ENCODE data around the gene EIF5A2.
A peak's percentile ranks its signal among the peaks of the same experiment; 100 is the strongest.
"Not testable (repeated sequence)": the region's sequence is repeated elsewhere in the genome, so short reads cannot be mapped to it uniquely, and the experiment has no call there.

The EIF5A2 gene

GRCh38 chr3:170908235-170909116, at the start of gene EIF5A2:
Gene EIF5A2 (minus strand): TSS chr3:170908637. CDS start chr3:170907806, 831 bp downstream.
- peak; percentile 93 for DNase-seq (ENCODE audit: low spot score)

DNA sequence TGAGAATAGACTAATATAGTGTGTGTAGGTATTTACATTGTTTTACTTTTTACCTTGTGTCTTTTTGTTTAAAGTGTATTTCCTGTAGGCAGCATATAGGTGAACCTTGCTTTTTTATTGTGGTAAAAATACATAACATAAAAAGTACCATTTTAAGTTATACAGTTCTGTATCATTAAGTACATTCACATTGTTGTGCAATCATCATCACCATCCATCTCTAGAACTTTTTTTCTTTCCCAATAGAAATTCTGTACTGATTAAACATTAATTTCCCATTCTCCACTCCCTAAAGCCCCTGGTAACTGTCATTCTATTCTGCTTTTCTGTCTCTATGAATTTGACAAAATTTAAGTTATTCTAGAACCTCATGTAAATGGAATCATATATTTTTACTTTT, 48.2 kb upstream of the EIF5A2 start:
- no peak for DNase-seq (ENCODE audit: low spot score)

GRCh38 chr3:170953736-170954135, 45.3 kb upstream of the EIF5A2 start:
- no peak for DNase-seq (ENCODE audit: low spot score)

DNA sequence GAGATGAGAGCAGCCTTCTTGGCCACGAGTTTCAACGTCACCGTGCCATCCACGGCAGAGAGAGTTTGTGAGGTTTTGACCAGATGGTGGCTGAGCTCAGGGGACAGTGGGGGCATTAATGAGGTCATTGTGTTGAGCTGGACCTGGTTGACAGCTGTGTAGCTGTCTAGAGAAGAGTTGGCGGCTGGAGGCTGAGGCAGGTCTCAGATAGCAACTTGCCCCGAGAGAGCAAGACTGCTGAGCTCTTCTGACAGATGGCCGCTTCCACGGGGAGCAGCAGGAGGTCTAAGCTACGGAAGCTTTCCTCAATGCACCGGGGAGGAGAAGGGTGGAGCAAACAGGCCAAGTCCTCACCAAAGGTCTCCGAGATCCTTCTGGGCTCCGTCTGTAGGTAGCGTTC, 44.8 kb upstream of the EIF5A2 start:
- DNase-seq (ENCODE audit: low spot score) = no peak

- no peak for DNase-seq (ENCODE audit: low spot score)
Observed at GRCh38 chr3:170949211-170949610, 40.8 kb upstream of the EIF5A2 start.

- no peak for DNase-seq (ENCODE audit: low spot score)
Observed at GRCh38 chr3:170947018-170947769, 38.8 kb upstream of the EIF5A2 start.

DNA sequence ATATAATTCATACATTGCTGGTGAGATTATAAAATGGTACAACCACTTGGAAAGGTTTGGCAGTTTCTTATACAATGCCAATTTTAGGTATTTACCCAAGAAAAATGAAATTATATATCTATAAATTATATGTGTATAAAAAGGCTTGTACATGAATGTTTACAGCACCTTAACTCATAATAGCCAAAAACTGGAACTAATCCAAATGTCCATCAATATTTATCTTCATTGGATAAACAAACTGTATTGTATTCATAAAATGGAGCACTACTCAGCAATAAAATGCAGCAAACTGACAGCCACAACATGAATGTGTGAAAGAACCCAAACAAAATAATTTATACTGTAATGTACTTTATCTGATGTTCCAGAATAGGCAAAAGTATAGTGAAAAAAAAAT, 33.6 kb upstream of the EIF5A2 start:
- DNase-seq (ENCODE audit: low spot score) = no peak

DNA sequence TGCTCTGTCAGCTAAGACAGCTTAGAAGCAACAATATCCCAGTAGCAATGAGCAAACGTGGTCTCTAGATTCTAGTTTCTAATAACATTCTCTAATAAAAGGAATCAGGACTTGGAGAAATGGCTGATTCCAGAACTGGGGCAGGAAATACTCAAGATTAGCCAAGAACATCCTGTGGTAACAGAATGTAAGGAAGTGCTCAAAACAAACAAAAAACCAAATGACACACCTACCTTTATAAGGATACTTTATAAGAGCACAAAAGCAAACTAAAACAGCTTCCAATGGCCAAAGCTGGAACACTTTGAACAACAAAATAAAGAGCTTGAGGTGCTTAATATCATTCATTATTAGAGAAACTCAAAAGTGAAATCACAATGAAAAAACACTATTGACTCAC, 33.1 kb upstream of the EIF5A2 start:
- DNase-seq (ENCODE audit: low spot score) = no peak

DNA sequence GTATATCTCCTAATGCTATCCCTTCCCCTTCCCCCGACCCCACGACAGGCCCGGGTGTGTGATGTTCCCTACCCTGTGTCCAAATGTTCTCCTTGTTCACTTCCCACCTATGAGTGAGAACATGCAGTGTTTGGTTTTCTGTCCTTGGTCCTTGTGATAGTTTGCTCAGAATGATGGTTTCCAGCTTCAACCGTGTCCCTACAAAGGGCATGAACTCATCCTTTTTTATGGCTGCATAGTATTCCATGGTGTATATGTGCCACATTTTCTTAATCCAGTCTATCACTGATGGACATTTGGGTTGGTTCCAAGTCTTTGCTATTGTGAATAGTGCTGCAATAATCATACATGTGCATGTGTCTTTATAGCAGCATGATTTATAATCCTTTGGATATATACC, 24.6 kb upstream of the EIF5A2 start:
- DNase-seq (ENCODE audit: low spot score) = not testable (repeated sequence)

DNA sequence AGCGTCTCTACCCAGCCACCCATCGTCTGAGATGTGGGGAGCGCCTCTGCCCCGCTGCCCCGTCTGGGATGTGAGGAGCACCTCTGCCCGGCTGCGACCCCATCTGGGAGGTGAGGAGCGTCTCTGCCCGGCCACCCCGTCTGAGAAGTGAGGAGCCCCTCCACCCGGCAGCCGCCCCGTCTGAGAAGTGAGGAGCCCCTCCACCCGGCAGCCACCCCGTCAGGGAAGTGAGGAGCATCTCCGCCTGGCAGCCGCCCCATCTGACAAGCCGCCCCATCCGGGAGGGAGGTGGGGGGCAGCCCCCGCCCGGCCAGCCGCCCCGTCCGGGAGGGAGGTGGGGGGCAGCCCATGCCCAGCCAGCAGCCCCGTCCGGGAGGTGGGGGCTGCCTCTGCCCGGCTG, 15.1 kb upstream of the EIF5A2 start:
- DNase-seq (ENCODE audit: low spot score) = not testable (repeated sequence)

DNA sequence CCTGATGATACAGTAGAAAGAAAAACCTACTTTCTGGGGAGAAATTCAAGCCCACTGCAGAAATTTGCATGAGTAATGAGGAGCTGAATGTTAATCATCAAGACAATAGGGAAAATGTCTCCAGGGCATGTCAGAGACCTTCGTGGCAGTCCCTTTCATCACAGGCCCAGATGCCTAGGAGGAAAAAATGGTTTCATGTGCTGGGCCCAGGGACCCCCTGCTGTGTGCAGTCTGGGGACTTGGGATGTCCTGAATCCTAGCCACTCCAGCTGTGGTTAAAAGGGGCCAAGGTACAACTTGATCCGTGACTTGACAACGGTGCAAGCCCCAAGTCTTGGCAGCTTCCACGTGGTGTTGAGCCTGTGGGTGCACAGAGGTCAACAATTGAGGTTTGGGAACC, 10.3 kb upstream of the EIF5A2 start:
- no peak for DNase-seq (ENCODE audit: low spot score)

GRCh38 chr3:170914690-170915089, 6.3 kb upstream of the EIF5A2 start:
- no peak for DNase-seq (ENCODE audit: low spot score)

- DNase-seq (ENCODE audit: low spot score) = no peak
Observed at GRCh38 chr3:170914212-170914611, 5.8 kb upstream of the EIF5A2 start.

- DNase-seq (ENCODE audit: low spot score) = no peak
Observed at GRCh38 chr3:170911051-170911450, 2.6 kb upstream of the EIF5A2 start.

DNA sequence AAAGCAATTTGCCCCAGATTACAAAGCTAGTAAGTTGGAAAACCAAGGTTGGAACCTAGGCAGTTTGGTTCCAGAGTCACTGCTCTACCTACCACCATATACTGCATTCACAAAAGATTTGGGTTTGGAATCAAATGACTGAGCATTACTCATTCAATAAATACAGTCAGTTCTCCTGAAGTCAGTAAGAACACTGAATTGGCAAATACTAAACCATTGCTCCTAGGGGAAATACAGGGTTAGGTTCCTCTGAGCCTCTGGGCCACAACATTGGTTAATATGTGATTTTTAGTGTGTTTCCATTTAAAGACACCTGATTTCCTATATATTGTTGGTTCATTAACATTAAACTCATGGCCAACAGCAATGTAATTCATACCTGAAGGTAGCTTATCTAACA, 2.1 kb upstream of the EIF5A2 start:
- no peak for DNase-seq (ENCODE audit: low spot score)

GRCh38 chr3:170909129-170909903, 879 bp upstream of the EIF5A2 start:
- DNase-seq (ENCODE audit: low spot score) = no peak

GRCh38 chr3:170907637-170908234, 701 bp downstream of the EIF5A2 start:
- no peak for DNase-seq (ENCODE audit: low spot score)

- DNase-seq (ENCODE audit: low spot score) = no peak
Observed at GRCh38 chr3:170905862-170906261, 2.6 kb downstream of the EIF5A2 start.

GRCh38 chr3:170903123-170903522, 5.3 kb downstream of the EIF5A2 start:
- peak; percentile 33 for DNase-seq (ENCODE audit: low spot score)

- DNase-seq (ENCODE audit: low spot score) = no peak
Observed at GRCh38 chr3:170899455-170899854, 9.0 kb downstream of the EIF5A2 start.

DNA sequence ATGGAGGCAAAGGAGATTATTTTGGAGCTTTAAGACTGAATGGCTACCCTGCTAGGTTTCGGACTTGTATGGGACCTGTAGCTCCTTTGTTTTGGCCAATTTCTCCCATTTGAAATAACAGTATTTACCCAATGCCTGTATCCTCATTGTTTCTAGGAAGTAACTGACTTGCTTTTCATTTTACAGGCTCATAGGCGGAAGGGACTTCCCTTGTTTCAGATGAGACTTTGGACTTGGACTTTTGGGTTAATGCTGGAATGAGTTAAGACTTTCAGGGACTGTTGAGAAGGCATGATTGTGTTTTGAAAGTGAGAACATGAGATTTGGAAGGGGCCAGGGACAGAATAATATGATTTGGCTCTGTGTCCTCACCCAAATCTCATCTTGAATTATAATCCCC, 10.5 kb downstream of the EIF5A2 start:
- DNase-seq (ENCODE audit: low spot score) = no peak

GRCh38 chr3:170897199-170897598, 11.2 kb downstream of the EIF5A2 start:
- DNase-seq (ENCODE audit: low spot score) = not testable (repeated sequence)
